ENCODE data around the gene OR9A4. TPM values are rescaled to one million over a fixed set of nuclear protein-coding genes. Genes with fewer than 3 reads are reported as not detected.

OR9A4 gene
- total and polyA plus RNA-seq, 4 donors, result 0.11 to 0.30 TPM; not detected in 2

GRCh38 chr7:141943846-141944245, 27.6 kb downstream of the OR9A4 start:
- H3K36me3 ChIP-seq (ENCODE audit: control insufficient read depth, insufficient read depth, low read length), result no peaks in the 10 kb centered on the region
- no peak for DNase-seq (ENCODE audit: low read depth in 4 of 6, low spot score in 6 of 6)
- no CpG with 5 or more reads among the region's 1 CpG for WGBS (ENCODE audit: insufficient coverage)
- no peaks in the 10 kb centered on the region for H3K27me3 ChIP-seq (ENCODE audit: control insufficient read depth, insufficient read depth, low read length)
- H3K9me3 ChIP-seq (ENCODE audit: control insufficient read depth, insufficient read depth, low read length), result peaks cover 3% of the 10 kb centered on the region
- no peak overlapping the region for H3K4me3 ChIP-seq (ENCODE audit: low read depth, low read length)
- no peaks in the 10 kb centered on the region for H3K4me1 ChIP-seq (ENCODE audit: control insufficient read depth, insufficient read depth, low read length)
- no peak overlapping the region for H3K27ac ChIP-seq (ENCODE audit: low read depth, low read length)

- no peak overlapping the region for H3K4me3 ChIP-seq (ENCODE audit: low read depth, low read length)
- DNase-seq (ENCODE audit: low read depth in 4 of 6, low spot score in 6 of 6), result no peak
- H3K27ac ChIP-seq (ENCODE audit: low read depth, low read length), result no peak overlapping the region
- peaks cover 3% of the 10 kb centered on the region for H3K9me3 ChIP-seq (ENCODE audit: control insufficient read depth, insufficient read depth, low read length)
- no peaks in the 10 kb centered on the region for H3K36me3 ChIP-seq (ENCODE audit: control insufficient read depth, insufficient read depth, low read length)
- H3K27me3 ChIP-seq (ENCODE audit: control insufficient read depth, insufficient read depth, low read length), result no peaks in the 10 kb centered on the region
- H3K4me1 ChIP-seq (ENCODE audit: control insufficient read depth, insufficient read depth, low read length), result no peaks in the 10 kb centered on the region
- no CpG with 5 or more reads among the region's 3 CpGs for WGBS (ENCODE audit: insufficient coverage)
These were observed 28.6 kb downstream of the OR9A4 start for GRCh38 chr7:141944811-141945210.

GRCh38 chr7:141945356-141945755, 29.2 kb downstream of the OR9A4 start:
- Histone ChIP-seq H3K27ac (ENCODE audit: low read depth, low read length) (no peak overlapping the region), H3K4me3 (ENCODE audit: low read depth, low read length) (no peak overlapping the region), H3K9me3 (ENCODE audit: control insufficient read depth, insufficient read depth, low read length) (peaks cover 3% of the 10 kb centered on the region), H3K36me3 (ENCODE audit: control insufficient read depth, insufficient read depth, low read length) (no peaks in the 10 kb centered on the region), H3K4me1 (ENCODE audit: control insufficient read depth, insufficient read depth, low read length) (no peaks in the 10 kb centered on the region), H3K27me3 (ENCODE audit: control insufficient read depth, insufficient read depth, low read length) (no peaks in the 10 kb centered on the region)
- DNase-seq (ENCODE audit: low read depth in 4 of 6, low spot score in 6 of 6), result no peak
- WGBS (ENCODE audit: insufficient coverage), result no CpG with 5 or more reads among the region's 3 CpGs

- H3K36me3 ChIP-seq (ENCODE audit: control insufficient read depth, insufficient read depth, low read length), result no peaks in the 10 kb centered on the region
- H3K27me3 ChIP-seq (ENCODE audit: control insufficient read depth, insufficient read depth, low read length), result no peaks in the 10 kb centered on the region
- H3K9me3 ChIP-seq (ENCODE audit: control insufficient read depth, insufficient read depth, low read length), result no peaks in the 10 kb centered on the region
- DNase-seq (ENCODE audit: low read depth in 4 of 6, low spot score in 6 of 6), result no peak
- H3K4me3 ChIP-seq (ENCODE audit: low read depth, low read length), result no peak within 1 kb of the TSS
- H3K27ac ChIP-seq (ENCODE audit: low read depth, low read length), result no peak within 1 kb of the TSS
- no peaks in the 10 kb centered on the region for H3K4me1 ChIP-seq (ENCODE audit: control insufficient read depth, insufficient read depth, low read length)
- WGBS (ENCODE audit: insufficient coverage), result no CpG with 5 or more reads among the region's 3 CpGs
These were observed 30.6 kb downstream of the OR9A4 start, which contains the start of gene CLEC5A for GRCh38 chr7:141946796-141947195. CLEC5A (minus strand) TSS chr7:141946974; CDS start chr7:141946292, 682 bp downstream.

- DNase-seq (ENCODE audit: low read depth in 4 of 6, low spot score in 6 of 6), result no peak
- H3K9me3 ChIP-seq (ENCODE audit: control insufficient read depth, insufficient read depth, low read length), result no peaks in the 10 kb centered on the region
- H3K27ac ChIP-seq (ENCODE audit: low read depth, low read length), result no peak overlapping the region
- no peaks in the 10 kb centered on the region for H3K4me1 ChIP-seq (ENCODE audit: control insufficient read depth, insufficient read depth, low read length)
- no peak overlapping the region for H3K4me3 ChIP-seq (ENCODE audit: low read depth, low read length)
- WGBS (ENCODE audit: insufficient coverage), result 100% methylated on average over 1 of the region's 2 CpGs
- no peaks in the 10 kb centered on the region for H3K36me3 ChIP-seq (ENCODE audit: control insufficient read depth, insufficient read depth, low read length)
- H3K27me3 ChIP-seq (ENCODE audit: control insufficient read depth, insufficient read depth, low read length), result no peaks in the 10 kb centered on the region
These were observed 32.8 kb downstream of the OR9A4 start for GRCh38 chr7:141949021-141949420.

GRCh38 chr7:141949451-141949850, 33.3 kb downstream of the OR9A4 start:
- H3K36me3 ChIP-seq (ENCODE audit: control insufficient read depth, insufficient read depth, low read length), result no peaks in the 10 kb centered on the region
- DNase-seq (ENCODE audit: low read depth in 4 of 6, low spot score in 6 of 6), result no peak
- no peak overlapping the region for H3K27ac ChIP-seq (ENCODE audit: low read depth, low read length)
- no CpG with 5 or more reads among the region's 2 CpGs for WGBS (ENCODE audit: insufficient coverage)
- H3K4me1 ChIP-seq (ENCODE audit: control insufficient read depth, insufficient read depth, low read length), result no peaks in the 10 kb centered on the region
- no peak overlapping the region for H3K4me3 ChIP-seq (ENCODE audit: low read depth, low read length)
- H3K27me3 ChIP-seq (ENCODE audit: control insufficient read depth, insufficient read depth, low read length), result no peaks in the 10 kb centered on the region
- no peaks in the 10 kb centered on the region for H3K9me3 ChIP-seq (ENCODE audit: control insufficient read depth, insufficient read depth, low read length)

- 88% methylated on average over 3 of the region's 3 CpGs for WGBS (ENCODE audit: insufficient coverage)
- no peak overlapping the region for H3K4me3 ChIP-seq (ENCODE audit: low read depth, low read length)
- no peaks in the 10 kb centered on the region for H3K9me3 ChIP-seq (ENCODE audit: control insufficient read depth, insufficient read depth, low read length)
- no peaks in the 10 kb centered on the region for H3K27me3 ChIP-seq (ENCODE audit: control insufficient read depth, insufficient read depth, low read length)
- no peaks in the 10 kb centered on the region for H3K36me3 ChIP-seq (ENCODE audit: control insufficient read depth, insufficient read depth, low read length)
- no peak overlapping the region for H3K27ac ChIP-seq (ENCODE audit: low read depth, low read length)
- DNase-seq (ENCODE audit: low read depth in 4 of 6, low spot score in 6 of 6), result no peak
- H3K4me1 ChIP-seq (ENCODE audit: control insufficient read depth, insufficient read depth, low read length), result no peaks in the 10 kb centered on the region
These were observed 33.7 kb downstream of the OR9A4 start for GRCh38 chr7:141949911-141950310.

- WGBS (ENCODE audit: insufficient coverage), result 93% methylated on average over 1 of the region's 1 CpG
- DNase-seq (ENCODE audit: low read depth in 4 of 6, low spot score in 6 of 6), result no peak
- Histone ChIP-seq H3K27ac (ENCODE audit: low read depth, low read length) (no peak overlapping the region), H3K36me3 (ENCODE audit: control insufficient read depth, insufficient read depth, low read length) (no peaks in the 10 kb centered on the region), H3K4me1 (ENCODE audit: control insufficient read depth, insufficient read depth, low read length) (no peaks in the 10 kb centered on the region), H3K9me3 (ENCODE audit: control insufficient read depth, insufficient read depth, low read length) (no peaks in the 10 kb centered on the region), H3K4me3 (ENCODE audit: low read depth, low read length) (no peak overlapping the region), H3K27me3 (ENCODE audit: control insufficient read depth, insufficient read depth, low read length) (no peaks in the 10 kb centered on the region)
These were observed 34.6 kb downstream of the OR9A4 start for GRCh38 chr7:141950806-141951205.

GRCh38 chr7:141952461-141952860, 36.3 kb downstream of the OR9A4 start:
- WGBS (ENCODE audit: insufficient coverage), result 100% methylated on average over 1 of the region's 1 CpG
- H3K4me3 ChIP-seq (ENCODE audit: low read depth, low read length), result no peak overlapping the region
- no peak for DNase-seq (ENCODE audit: low read depth in 4 of 6, low spot score in 6 of 6)
- H3K36me3 ChIP-seq (ENCODE audit: control insufficient read depth, insufficient read depth, low read length), result no peaks in the 10 kb centered on the region
- no peaks in the 10 kb centered on the region for H3K9me3 ChIP-seq (ENCODE audit: control insufficient read depth, insufficient read depth, low read length)
- H3K4me1 ChIP-seq (ENCODE audit: control insufficient read depth, insufficient read depth, low read length), result no peaks in the 10 kb centered on the region
- no peak overlapping the region for H3K27ac ChIP-seq (ENCODE audit: low read depth, low read length)
- no peaks in the 10 kb centered on the region for H3K27me3 ChIP-seq (ENCODE audit: control insufficient read depth, insufficient read depth, low read length)

- no peak for DNase-seq (ENCODE audit: low read depth in 4 of 6, low spot score in 6 of 6)
- Histone ChIP-seq H3K27ac (ENCODE audit: low read depth, low read length) (no peak overlapping the region), H3K4me1 (ENCODE audit: control insufficient read depth, insufficient read depth, low read length) (no peaks in the 10 kb centered on the region), H3K27me3 (ENCODE audit: control insufficient read depth, insufficient read depth, low read length) (no peaks in the 10 kb centered on the region), H3K4me3 (ENCODE audit: low read depth, low read length) (no peak overlapping the region), H3K9me3 (ENCODE audit: control insufficient read depth, insufficient read depth, low read length) (no peaks in the 10 kb centered on the region), H3K36me3 (ENCODE audit: control insufficient read depth, insufficient read depth, low read length) (no peaks in the 10 kb centered on the region)
- WGBS (ENCODE audit: insufficient coverage), result 100% methylated on average over 1 of the region's 1 CpG
These were observed 38.1 kb downstream of the OR9A4 start for GRCh38 chr7:141954334-141954733.

Measured in spinal cord (tissue), 10 donors.